HepG2 (cell line): ENCODE measurements around the gene ZNF37A. TPM values are rescaled to one million over a fixed set of nuclear protein-coding genes. Genes with fewer than 3 reads are reported as not detected.

Experiments used
- ATF1 ChIP-seq: IDR thresholded peaks from 2 replicates; pipeline ENCODE4 v1.6.1; 2016; ENCODE audit warnings: mild to moderate bottlenecking, control low read depth
- BHLHE40 ChIP-seq: IDR thresholded peaks from 2 replicates; pipeline ENCODE4 v1.6.1; 2011; ENCODE audit warnings: low read length, improper control_type of control experiment
- CBFB ChIP-seq: sonication (generic); formaldehyde crosslinking; IDR thresholded peaks from 2 replicates; pipeline ENCODE4 v1.4.0; 2020; ENCODE audit warnings: missing genetic modification reagents
- CHCHD3 ChIP-seq: sonication (generic); formaldehyde crosslinking; IDR thresholded peaks from 2 replicates; pipeline ENCODE4 v1.8.0; 2022; ENCODE audit warnings: mild to moderate bottlenecking, missing genetic modification reagents, moderate library complexity
- FOSL2 ChIP-seq: sonication (generic); formaldehyde crosslinking; IDR thresholded peaks from 2 replicates; pipeline ENCODE4 v1.4.0; 2020; ENCODE audit warnings: missing genetic modification reagents
- GABPA ChIP-seq, 2 experiments: IDR thresholded peaks; 2 replicates each; pipeline ENCODE4 v1.6.1; 2011 to 2016; ENCODE audit warnings: low read depth in 2 of 2, low read length in 1 of 2, missing biosample characterization in 1 of 2, missing genetic modification characterization in 1 of 2
- KLF13 ChIP-seq: sonication (generic); formaldehyde crosslinking; IDR thresholded peaks from 2 replicates; pipeline ENCODE4 v1.4.0; 2020; ENCODE audit warnings: mild to moderate bottlenecking, missing genetic modification reagents
- MAZ ChIP-seq, 2 experiments: sonication (generic) in 1 of 2; formaldehyde crosslinking in 1 of 2; IDR thresholded peaks; 2 replicates each; pipeline versions ENCODE4 v1.5.0 to v1.6.1; 2012 to 2020; ENCODE audit warnings: low read depth in 2 of 2, mild to moderate bottlenecking in 2 of 2, borderline replicate concordance in 1 of 2, improper control_type of control experiment in 1 of 2, low read length in 1 of 2, missing genetic modification reagents in 1 of 2, moderate library complexity in 1 of 2
- MBD4 ChIP-seq: IDR thresholded peaks from 2 replicates; pipeline ENCODE4 v1.6.1; 2012; ENCODE audit warnings: low read length, inconsistent platforms, borderline replicate concordance
- MXD3 ChIP-seq: IDR thresholded peaks from 2 replicates; pipeline ENCODE4 v1.6.1; 2016; ENCODE audit warnings: mild to moderate bottlenecking, missing biosample characterization, missing genetic modification reagents
- NRL ChIP-seq: sonication (generic); formaldehyde crosslinking; IDR thresholded peaks from 2 replicates; pipeline ENCODE4 v1.5.0; 2020; ENCODE audit warnings: missing genetic modification reagents, mild to moderate bottlenecking, moderate library complexity, borderline replicate concordance
- PHF21A ChIP-seq: sonication (generic); formaldehyde crosslinking; IDR thresholded peaks from 2 replicates; pipeline ENCODE4 v1.5.0; 2020; ENCODE audit warnings: mild to moderate bottlenecking, missing genetic modification reagents
- PTBP1 ChIP-seq: fragments of 200-400 bp; formaldehyde crosslinking; IDR thresholded peaks from 2 replicates; pipeline ENCODE4 v1.6.1; 2018; ENCODE audit warnings: low read length, low read depth; ENCODE audit not compliant: poor library complexity, severe bottlenecking
- RAD21 ChIP-seq: fragments of 450-650 bp; formaldehyde crosslinking; IDR thresholded peaks from 2 replicates; pipeline ENCODE4 v1.5.0; 2020; ENCODE audit warnings: mild to moderate bottlenecking
- RXRB ChIP-seq: IDR thresholded peaks from 2 replicates; pipeline ENCODE4 v1.6.1; 2016; ENCODE audit warnings: borderline replicate concordance, missing genetic modification reagents, missing compliant biosample characterization
- TBL1XR1 ChIP-seq: fragments of 150-350 bp; IDR thresholded peaks from 2 replicates; pipeline ENCODE4 v1.6.1; 2014; ENCODE audit warnings: borderline replicate concordance, low read length; ENCODE audit not compliant: partially characterized antibody
- ZNF24 ChIP-seq: fragments of 450-650 bp; IDR thresholded peaks from 2 replicates; pipeline ENCODE4 v1.6.1; 2017; ENCODE audit warnings: antibody characterized with exemption, mild to moderate bottlenecking
- ZNF569 ChIP-seq: sonication (generic); formaldehyde crosslinking; IDR thresholded peaks from 2 replicates; pipeline ENCODE4 v1.5.0; 2020; ENCODE audit warnings: mild to moderate bottlenecking, missing genetic modification reagents, moderate library complexity, borderline replicate concordance
- ZNF609 ChIP-seq: sonication (generic); formaldehyde crosslinking; IDR thresholded peaks from 2 replicates; pipeline ENCODE4 v1.4.0; 2020; ENCODE audit warnings: mild to moderate bottlenecking, missing genetic modification reagents, borderline replicate concordance
- ZNF652 ChIP-seq: IDR thresholded peaks from 2 replicates; pipeline ENCODE4 v1.6.1; 2016; ENCODE audit warnings: low read depth, borderline replicate concordance
- ZNF841 ChIP-seq: sonication (generic); formaldehyde crosslinking; IDR thresholded peaks from 2 replicates; pipeline ENCODE4 v1.8.1; 2023; ENCODE audit warnings: missing genetic modification reagents, borderline replicate concordance
- polyA plus RNA-seq, 8 experiments: library from polyadenylated mRNA; depleted of rRNA in 3 of 8; stranded (reverse) in 7 of 8; unstranded in 1 of 8; fragments of >200 nt; fragmentation: Illumina TruSeq in 4 of 8; extraction: Trizol in 4 of 8; gene quantifications; 2 replicates each; pipeline versions ENCODE4 v1.2.1 to v1.2.3, GENCODE V29; 2011 to 2016; ENCODE audit warnings: low read depth in 4 of 8, missing spikeins in 1 of 8, mixed read lengths in 1 of 8; ENCODE audit not compliant: insufficient read depth in 1 of 8
- total RNA-seq, 5 experiments: library from RNA; depleted of rRNA; stranded (reverse); fragments of >200 nt; fragmentation: Illumina TruSeq; extraction: Trizol; gene quantifications; 2 replicates each; pipeline ENCODE4 v1.2.3, GENCODE V29; 2016; ENCODE audit warnings: low read depth in 1 of 5
- TF ChIP-seq, protein P1 (sequence below): sonication (generic); formaldehyde crosslinking; IDR thresholded peaks from 2 replicates; pipeline ENCODE4 v1.4.0; 2020; ENCODE audit warnings: missing genetic modification reagents

Gene ZNF37A
- total and polyA plus RNA-seq, 2 of the 13 experiments (the other 11 are each of a cell fraction or from before 2014, with no cell fraction given), result 8.0 to 12.6 TPM

DNA sequence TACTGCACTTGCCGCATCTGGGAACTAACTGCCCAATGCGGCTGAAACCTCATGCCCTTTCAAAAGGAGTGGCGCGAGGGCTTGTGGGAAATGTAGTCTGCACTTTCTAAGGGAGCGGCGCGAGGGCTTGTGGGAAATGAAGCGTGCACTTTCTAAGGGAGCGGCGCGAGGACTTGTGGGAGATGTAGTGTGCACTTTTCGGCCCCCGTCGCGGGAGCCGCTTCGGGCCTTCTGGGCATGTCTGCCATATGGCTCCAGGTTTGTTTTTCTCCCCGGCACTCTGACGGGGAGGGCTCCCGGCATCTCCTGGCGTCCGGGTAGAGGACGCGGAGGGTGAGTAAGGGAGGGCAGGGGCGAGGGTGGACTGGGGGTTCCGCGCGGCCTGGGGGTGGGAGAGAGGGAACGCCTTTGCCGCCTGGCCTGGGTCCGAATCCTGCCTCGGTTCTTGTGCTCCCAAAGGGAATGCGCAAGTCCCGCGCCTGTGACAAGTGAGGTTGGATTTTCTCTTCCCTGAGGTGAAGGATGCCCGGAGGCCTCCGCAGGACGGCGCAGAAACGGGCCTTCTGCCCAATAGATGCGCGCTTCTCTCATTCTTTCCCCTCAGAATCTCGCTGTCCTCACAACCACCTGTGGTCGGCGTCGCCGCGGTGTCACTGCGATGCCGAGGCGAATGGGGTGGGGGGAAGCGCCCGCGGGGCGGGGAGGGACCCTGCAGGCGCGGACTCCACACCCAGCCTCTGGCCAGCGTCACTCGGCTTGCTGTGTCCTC is at the start of gene ZNF37A (continued):
- no peak for TF ChIP-seq NRL (CRISPR knock-in tag)
- 0 out of 2 replicates have a peak, but pooled peaks have one; percentile 9 for TF ChIP-seq RXRB (CRISPR knock-in tag)
- TF ChIP-seq GABPA (IDR thresholded peaks at IDR 0.05; ENCODE audit: low read depth, low read length), result no peak
- peak; percentile 77 for TF ChIP-seq GABPA (CRISPR knock-in tag; IDR thresholded peaks at IDR 0.05; ENCODE audit: low read depth)
- 0 out of 2 replicates have a peak, but pooled peaks have one; percentile 9 for TF ChIP-seq KLF13
- no peak for TF ChIP-seq ZNF24
- TF ChIP-seq, protein P1, sequence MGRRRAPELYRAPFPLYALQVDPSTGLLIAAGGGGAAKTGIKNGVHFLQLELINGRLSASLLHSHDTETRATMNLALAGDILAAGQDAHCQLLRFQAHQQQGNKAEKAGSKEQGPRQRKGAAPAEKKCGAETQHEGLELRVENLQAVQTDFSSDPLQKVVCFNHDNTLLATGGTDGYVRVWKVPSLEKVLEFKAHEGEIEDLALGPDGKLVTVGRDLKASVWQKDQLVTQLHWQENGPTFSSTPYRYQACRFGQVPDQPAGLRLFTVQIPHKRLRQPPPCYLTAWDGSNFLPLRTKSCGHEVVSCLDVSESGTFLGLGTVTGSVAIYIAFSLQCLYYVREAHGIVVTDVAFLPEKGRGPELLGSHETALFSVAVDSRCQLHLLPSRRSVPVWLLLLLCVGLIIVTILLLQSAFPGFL, result no peak
- TF ChIP-seq RAD21 (CRISPR knock-in tag), result 0 out of 2 replicates have a peak, but pooled peaks have one; percentile 24
- no peak for TF ChIP-seq CBFB (CRISPR knock-in tag)
- no peak for TF ChIP-seq MBD4
- TF ChIP-seq PHF21A (CRISPR knock-in tag), result no peak; the same call in 1 of the 2 replicates
- TF ChIP-seq MXD3, result 0 out of 2 replicates have a peak, but pooled peaks have one; percentile 9
- no peak for TF ChIP-seq BHLHE40
- peak; percentile 76 for TF ChIP-seq ATF1 (CRISPR knock-in tag)
- peak; percentile 40 for TF ChIP-seq TBL1XR1
- no peak for TF ChIP-seq ZNF609 (CRISPR knock-in tag)
- no peak for TF ChIP-seq PTBP1
- peak; percentile 19; the same call in 1 of the 2 replicates for TF ChIP-seq MAZ (IDR thresholded peaks at IDR 0.05; ENCODE audit: borderline replicate concordance, low read depth, low read length)
- peak; percentile 59 for TF ChIP-seq MAZ (CRISPR knock-in tag; IDR thresholded peaks at IDR 0.05; ENCODE audit: low read depth)
- TF ChIP-seq CHCHD3 (CRISPR knock-in tag), result peak; percentile 69; the same call in 1 of the 2 replicates
- 0 out of 2 replicates have a peak, but pooled peaks have one; percentile 3 for TF ChIP-seq FOSL2 (CRISPR knock-in tag)
- TF ChIP-seq ZNF569 (CRISPR knock-in tag), result no peak
- no peak for TF ChIP-seq ZNF841
- TF ChIP-seq ZNF652 (CRISPR knock-in tag), result no peak
